ENCODE measurements around the gene EXOC4. TPM values are rescaled to one million over a fixed set of nuclear protein-coding genes. Genes with fewer than 3 reads are reported as not detected.
"Not testable (repeated sequence)": the region's sequence is repeated elsewhere in the genome, so short reads cannot be mapped to it uniquely, and the experiment has no call there.

The EXOC4 gene
- polyA plus RNA-seq, 3 donors from 2014 or later: 24.2 to 50.1 (median 30.1) TPM

- Mint-ChIP-seq H3K36me3 (peaks cover 16 to 20% (median 20%) of the 10 kb centered on the region in 3 donors), H3K27me3 (ENCODE audit: low read depth in 3 of 3) (peaks cover 0 to 2% (median 0%) of the 10 kb centered on the region in 3 donors), H3K27ac (no peak overlapping the region)
These were observed 808.0 kb downstream of the EXOC4 start for GRCh38 chr7:134060874-134061273.

GRCh38 chr7:134062460-134062859, 809.6 kb downstream of the EXOC4 start:
- Mint-ChIP-seq H3K9me3 (no peaks in the 10 kb centered on the region), H3K4me3 (no peak overlapping the region), H3K27ac (no peak overlapping the region), H3K36me3 (peaks cover 20 to 29% (median 28%) of the 10 kb centered on the region in 3 donors), H3K4me1 (no peaks in the 10 kb centered on the region), H3K27me3 (ENCODE audit: low read depth in 3 of 3) (peaks cover 0 to 2% (median 0%) of the 10 kb centered on the region in 3 donors)
- DNase-seq: no peak

More at GRCh38 chr7:134060874-134061273, 808.0 kb downstream of the EXOC4 start:
- DNase-seq: no peak
- Mint-ChIP-seq H3K4me1 (no peaks in the 10 kb centered on the region), H3K9me3 (no peaks in the 10 kb centered on the region), H3K4me3 (no peak overlapping the region)

- Mint-ChIP-seq H3K9me3 (no peaks in the 10 kb centered on the region), H3K27me3 (ENCODE audit: low read depth in 3 of 3) (peaks cover 0 to 2% (median 0%) of the 10 kb centered on the region in 3 donors), H3K4me1 (no peaks in the 10 kb centered on the region), H3K27ac (no peak overlapping the region), H3K36me3 (peaks cover 26 to 38% (median 34%) of the 10 kb centered on the region in 3 donors), H3K4me3 (no peak overlapping the region)
- DNase-seq: no peak
These were observed 812.5 kb downstream of the EXOC4 start for GRCh38 chr7:134065415-134065814.

DNA sequence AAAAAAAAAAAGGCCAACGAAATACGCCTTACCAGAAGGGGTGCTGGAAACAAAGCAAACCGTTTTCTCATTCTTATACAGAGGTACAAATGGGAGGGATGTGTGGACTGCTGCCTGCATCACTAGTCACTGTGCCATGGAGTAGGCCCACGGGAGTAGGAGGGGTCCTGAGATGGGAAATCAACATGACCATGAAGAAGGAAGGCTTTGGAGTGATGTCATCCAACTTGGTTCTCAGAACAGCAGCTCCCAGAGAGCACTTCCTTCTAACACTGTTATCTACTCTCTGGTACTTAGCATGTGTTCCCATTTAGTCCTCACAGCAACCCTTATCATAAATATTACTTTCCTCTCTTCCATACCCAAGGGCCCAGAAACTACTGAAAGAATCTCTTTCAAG, 814.3 kb downstream of the EXOC4 start:
- Mint-ChIP-seq H3K36me3 (peaks cover 26 to 39% (median 37%) of the 10 kb centered on the region in 3 donors), H3K4me1 (peaks cover 0 to 2% of the 10 kb centered on the region in 2 donors), H3K9me3 (no peaks in the 10 kb centered on the region), H3K4me3 (no peak overlapping the region), H3K27ac (no peak overlapping the region), H3K27me3 (ENCODE audit: low read depth in 3 of 3) (peaks cover 0 to 2% (median 0%) of the 10 kb centered on the region in 3 donors)
- DNase-seq: no peak

- Mint-ChIP-seq H3K27me3 (ENCODE audit: low read depth in 3 of 3) (peaks cover 0 to 2% (median 0%) of the 10 kb centered on the region in 3 donors), H3K9me3 (no peaks in the 10 kb centered on the region), H3K4me3 (no peak overlapping the region), H3K36me3 (peaks cover 18 to 39% (median 34%) of the 10 kb centered on the region in 3 donors), H3K27ac (no peak overlapping the region), H3K4me1 (peaks cover 0 to 2% of the 10 kb centered on the region in 2 donors)
- DNase-seq: no peak
These were observed 815.8 kb downstream of the EXOC4 start for GRCh38 chr7:134068670-134069069.

GRCh38 chr7:134069187-134069586, 816.3 kb downstream of the EXOC4 start:
- Mint-ChIP-seq H3K4me1 (peaks cover 0 to 2% of the 10 kb centered on the region in 2 donors), H3K27ac (no peak overlapping the region), H3K36me3 (peaks cover 21 to 38% (median 38%) of the 10 kb centered on the region in 3 donors), H3K9me3 (no peaks in the 10 kb centered on the region), H3K27me3 (ENCODE audit: low read depth in 3 of 3) (peaks cover 0 to 2% (median 0%) of the 10 kb centered on the region in 3 donors), H3K4me3 (no peak overlapping the region)
- no peak for DNase-seq

DNA sequence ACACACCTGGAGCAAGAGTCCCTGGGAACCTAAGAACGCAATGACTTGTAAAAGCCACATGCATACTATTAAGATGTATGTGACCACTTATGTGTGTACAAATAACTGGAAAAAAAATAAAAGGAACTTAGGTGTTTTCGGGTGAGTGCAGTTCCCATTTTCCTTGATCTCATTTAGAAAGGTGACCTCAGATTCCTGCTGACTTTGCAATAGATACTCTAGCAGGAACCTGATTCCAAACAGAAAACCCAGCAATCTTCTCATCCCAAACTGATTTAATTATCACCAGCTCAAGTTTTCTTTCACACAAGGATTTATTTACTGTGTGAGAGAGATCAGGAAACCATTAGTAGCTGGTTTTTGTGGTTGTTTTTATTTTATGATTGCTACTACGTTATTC, 817.8 kb downstream of the EXOC4 start:
- Mint-ChIP-seq H3K4me3 (no peak overlapping the region), H3K9me3 (peaks cover 0 to 4% (median 0%) of the 10 kb centered on the region in 6 donors), H3K27ac (no peak overlapping the region), H3K27me3 (ENCODE audit: low read depth in 3 of 3) (peaks cover 0 to 3% (median 0%) of the 10 kb centered on the region in 3 donors), H3K4me1 (peaks cover 0 to 2% of the 10 kb centered on the region in 2 donors), H3K36me3 (peaks cover 28 to 40% (median 37%) of the 10 kb centered on the region in 3 donors)
- no peak for DNase-seq

- H3K4me3 Mint-ChIP-seq: no peak overlapping the region
- peaks cover 0 to 3% (median 2%) of the 10 kb centered on the region in 3 donors for H3K27me3 Mint-ChIP-seq (ENCODE audit: low read depth in 3 of 3)
- no peak for DNase-seq
- no peak overlapping the region for H3K27ac Mint-ChIP-seq
- H3K9me3 Mint-ChIP-seq: peaks cover 0 to 5% (median 0%) of the 10 kb centered on the region in 6 donors
- peaks cover 29 to 38% (median 31%) of the 10 kb centered on the region in 3 donors for H3K36me3 Mint-ChIP-seq
- peaks cover 0 to 2% of the 10 kb centered on the region in 2 donors for H3K4me1 Mint-ChIP-seq
These were observed 818.8 kb downstream of the EXOC4 start for GRCh38 chr7:134071355-134072331.

DNA sequence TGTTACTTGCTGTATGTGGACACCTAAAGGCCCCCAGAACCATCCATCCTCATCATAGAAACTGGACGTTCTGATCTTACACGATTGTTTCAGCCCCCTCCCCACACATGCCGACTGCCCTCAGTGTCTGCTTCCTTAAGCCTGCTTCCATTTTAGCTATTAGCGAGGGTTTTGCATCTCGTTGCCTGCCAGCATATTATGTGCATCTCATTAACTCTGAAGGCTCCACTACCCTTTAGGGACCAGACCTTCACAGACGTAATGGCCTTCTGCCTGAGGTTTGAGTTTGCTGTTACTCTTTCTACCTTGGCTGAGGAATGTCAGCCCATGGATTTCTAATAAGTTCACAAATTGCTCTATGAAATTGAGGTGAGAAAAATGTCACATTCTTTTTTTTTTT, 820.4 kb downstream of the EXOC4 start:
- Mint-ChIP-seq H3K27ac (no peak overlapping the region), H3K27me3 (ENCODE audit: low read depth in 3 of 3) (peaks cover 0 to 3% (median 2%) of the 10 kb centered on the region in 3 donors), H3K9me3 (peaks cover 0 to 5% (median 0%) of the 10 kb centered on the region in 6 donors), H3K4me1 (peaks cover 0 to 2% of the 10 kb centered on the region in 2 donors), H3K36me3 (peaks cover 22 to 34% (median 32%) of the 10 kb centered on the region in 3 donors), H3K4me3 (no peak overlapping the region)
- no peak for DNase-seq

GRCh38 chr7:134075799-134076198, 822.9 kb downstream of the EXOC4 start:
- Mint-ChIP-seq H3K36me3 (peaks cover 20 to 30% (median 24%) of the 10 kb centered on the region in 3 donors), H3K4me3 (no peak overlapping the region), H3K9me3 (peaks cover 0 to 9% (median 0%) of the 10 kb centered on the region in 6 donors), H3K27me3 (ENCODE audit: low read depth in 3 of 3) (peaks cover 0 to 3% (median 2%) of the 10 kb centered on the region in 3 donors), H3K27ac (no peak overlapping the region), H3K4me1 (peaks cover 0 to 2% of the 10 kb centered on the region in 2 donors)
- DNase-seq: no peak

DNA sequence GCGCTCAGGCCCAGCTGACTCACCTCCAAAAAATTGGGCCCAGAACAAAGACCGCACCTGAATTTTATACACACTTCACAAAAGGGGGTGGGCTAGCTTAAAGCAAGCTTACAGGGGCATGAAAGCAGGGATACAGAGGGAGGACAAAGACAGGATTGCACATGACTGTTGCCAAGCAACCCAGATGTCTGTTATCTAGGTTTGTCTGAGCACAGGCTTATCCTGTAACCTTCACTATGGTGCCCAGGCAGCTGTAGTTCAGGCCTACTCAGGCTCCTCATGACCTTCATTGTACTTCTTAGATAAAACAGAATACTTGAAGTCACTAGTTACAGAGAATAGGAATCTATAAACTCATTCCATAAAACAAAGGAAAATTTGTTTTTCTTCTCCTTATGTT, 824.7 kb downstream of the EXOC4 start:
- not testable (repeated sequence) for H3K27me3 Mint-ChIP-seq (ENCODE audit: low read depth in 3 of 3); H3K27ac Mint-ChIP-seq; H3K4me1 Mint-ChIP-seq; DNase-seq; H3K4me3 Mint-ChIP-seq; H3K9me3 Mint-ChIP-seq
- peaks cover 24 to 32% (median 24%) of the 10 kb centered on the region in 3 donors for H3K36me3 Mint-ChIP-seq

GRCh38 chr7:134078991-134079390, 826.1 kb downstream of the EXOC4 start:
- Mint-ChIP-seq H3K36me3 (peaks cover 22 to 34% (median 24%) of the 10 kb centered on the region in 3 donors), H3K27ac (no peak overlapping the region), H3K27me3 (ENCODE audit: low read depth in 3 of 3) (peaks cover 0 to 3% (median 2%) of the 10 kb centered on the region in 3 donors), H3K4me3 (no peak overlapping the region), H3K4me1 (no peaks in the 10 kb centered on the region), H3K9me3 (peaks cover 0 to 9% (median 0%) of the 10 kb centered on the region in 6 donors)
- no peak for DNase-seq

DNA sequence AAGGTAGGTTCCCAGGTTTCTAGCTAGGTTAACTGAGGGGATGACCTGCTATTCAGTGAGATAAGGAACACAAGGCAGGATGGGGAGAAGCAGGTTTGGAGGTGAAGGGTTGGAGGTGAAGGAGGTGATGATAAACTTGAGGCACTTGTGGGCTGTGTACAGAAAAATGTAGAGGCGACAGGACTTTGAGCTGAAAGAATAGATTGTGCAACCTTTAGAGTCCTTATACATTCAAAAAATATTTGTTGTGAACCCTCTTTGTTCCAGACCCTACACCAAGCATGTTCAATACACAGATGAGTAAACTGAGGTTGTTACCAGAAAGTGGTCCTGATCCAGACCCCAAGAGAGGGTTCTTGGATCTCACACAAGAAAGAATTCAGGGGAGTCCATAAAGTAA, 828.8 kb downstream of the EXOC4 start:
- no peak overlapping the region for H3K4me3 Mint-ChIP-seq
- no peaks in the 10 kb centered on the region for H3K27me3 Mint-ChIP-seq (ENCODE audit: low read depth in 3 of 3)
- no peak overlapping the region for H3K27ac Mint-ChIP-seq
- peaks cover 4 to 14% (median 10%) of the 10 kb centered on the region in 3 donors for H3K36me3 Mint-ChIP-seq
- no peak for DNase-seq
- H3K9me3 Mint-ChIP-seq: peaks cover 0 to 4% (median 0%) of the 10 kb centered on the region in 6 donors
- H3K4me1 Mint-ChIP-seq: no peaks in the 10 kb centered on the region

All from immature natural killer cell (primary cell).